Heart left ventricle (tissue), 16 donors: ENCODE measurements around the gene APLP2. TPM values are rescaled to one million over a fixed set of nuclear protein-coding genes. Genes with fewer than 3 reads are reported as not detected.
"Not testable (repeated sequence)": the region's sequence is repeated elsewhere in the genome, so short reads cannot be mapped to it uniquely, and the experiment has no call there.

Experiments
- ATAC-seq, 4 donors: fragments of 200-7000 bp; cut with Tn5 transposase; one replicate each; pipeline ENCODE4 v1.9.1; 2020 to 2022; ENCODE audit warnings: moderate library complexity in 4 of 4, mild to moderate bottlenecking in 3 of 4, moderate number of reproducible peaks in 1 of 4
- DNase-seq, 5 donors: peaks; one replicate each; pipeline ENCODE4 v3.0.0-alpha.2; 2020
- H3K27ac ChIP-seq, 12 donors: fragments of 200-600 bp; sonication (generic) in 4 of 12; one replicate each; pipeline versions ENCODE4 v1.5.0 to v1.8.0; 2016 to 2022; ENCODE audit warnings: mild to moderate bottlenecking in 2 of 12
- H3K27me3 ChIP-seq, 9 donors: fragments of 200-600 bp; sonication (generic) in 2 of 9; one replicate each; pipeline versions ENCODE4 v1.5.1 to v1.8.0; 2016 to 2022; ENCODE audit warnings: mild to moderate bottlenecking in 3 of 9
- H3K36me3 ChIP-seq, 9 donors: fragments of 200-600 bp; sonication (generic) in 2 of 9; one replicate each; pipeline versions ENCODE4 v1.5.0 to v1.8.0; 2018 to 2022; ENCODE audit warnings: mild to moderate bottlenecking in 2 of 9
- H3K4me1 ChIP-seq, 12 donors: fragments of 200-600 bp; sonication (generic) in 4 of 12; one replicate each; pipeline versions ENCODE4 v1.5.0 to v1.8.0; 2016 to 2022; ENCODE audit warnings: mild to moderate bottlenecking in 3 of 12
- H3K4me3 ChIP-seq, 12 donors: fragments of 200-600 bp; sonication (generic) in 4 of 12; one replicate each; pipeline versions ENCODE4 v1.5.0 to v1.8.0; 2017 to 2022; ENCODE audit warnings: mild to moderate bottlenecking in 9 of 12, moderate library complexity in 4 of 12
- H3K9me3 ChIP-seq, 12 donors: fragments of 200-600 bp; sonication (generic) in 4 of 12; one replicate each; pipeline versions ENCODE4 v1.5.0 to v1.8.0; 2016 to 2022; ENCODE audit warnings: mild to moderate bottlenecking in 1 of 12
- CTCF ChIP-seq, 12 donors: fragments of 200-600 bp; sonication (generic) in 4 of 12; IDR thresholded peaks; one replicate each; pipeline versions ENCODE4 v1.5.0 to v1.8.0; 2018 to 2022; ENCODE audit warnings: antibody characterized with exemption in 12 of 12, mild to moderate bottlenecking in 5 of 12
- POLR2A ChIP-seq, 2 donors: fragments of 450-650 bp; IDR thresholded peaks; one replicate each; pipeline ENCODE4 v1.6.1; 2017; ENCODE audit warnings: antibody characterized with exemption in 2 of 2, mild to moderate bottlenecking in 2 of 2, moderate library complexity in 2 of 2
- WGBS, 4 donors: extraction: QIAGEN DNeasy Blood & Tissue Kit in 2 of 4; methylation state at CpG; one replicate each; pipeline versions ENCODE4 v1.1.5 to v1.1.7; 2013 to 2018; 5-methylcytosine and 5-hydroxymethylcytosine counted together
- intact Hi-C, 10 donors: fragments of 100-400 bp; cut with DNase I; formaldehyde crosslinking; loops; one replicate each; pipeline versions ENCODE4 v1.11.1 to v1.14.2; 2022
- polyA plus RNA-seq, 2 donors: library from polyadenylated mRNA; stranded (reverse); fragments of 200-250 nt; gene quantifications; one replicate each; pipeline ENCODE4 v1.2.3, GENCODE V29; 2013
- total RNA-seq, 9 donors: library from RNA; depleted of rRNA in 2 of 9; stranded (reverse); fragments of >200 nt in 2 of 9; fragmentation: NEBNext Ultra II Directional in 3 of 9; extraction: Animal tissue kit (Norgen Biotek cat#: 25700) in 3 of 9; gene quantifications; one replicate each; pipeline versions ENCODE4 v1.1.0 to v1.2.4, GENCODE V29; 2016 to 2023
- donor health status: ischemic (EF 13 %, LVEDD 7.1; RV severe dilation, severe dysfunction).
- donor health status: healthy with polysubstance abuse.
- donor health status: DM: no; HTN: yes; CAD: no.
- donor health status: DM: no; HTN: no; CAD: no.
- donor health status: ischemic (EF 25% LVEDD 6.9; RV normal size, moderate dysfunction).
- donor health status: ischemic (EF 25% LVEDD 5.7; RV mildly dilated, moderate dysfunction).
- donor health status: healthy.
- donor health status: DM: yes; HTN: yes; CAD: no.
- donor health status: ischemic (EF 35%, LVEDD 5.7; RV mildly dilated, moderate dysfunction).
- donor health status: nonischemic (EF 11% LVEDD 7.7; RV severe dilation, severe dysfunction).
- donor health status: DM: yes; HTN: yes; CAD: no.
- donor health status: PGD.
- donor health status: ischemic (EF 29% LVEDD 5.4; RV normal size, mild dysfunction).
- donor health status: nonischemic (EF 23%, LVEDD 6.1; RV moderate dilation, normal function).

APLP2 gene
- total and polyA plus RNA-seq, 11 donors: 121 to 423 (median 325) TPM

- ATAC-seq (peak in 3 of 4 donors; percentile 30 to 47 (median 33)), DNase-seq (no peak)
- Histone ChIP-seq H3K4me1 (peaks cover 16 to 63% (median 33%) of the 10 kb centered on the region in 12 donors), H3K9me3 (no peaks in the 10 kb centered on the region), H3K27ac (no peak overlapping the region), H3K4me3 (no peak overlapping the region), H3K27me3 (no peaks in the 10 kb centered on the region), H3K36me3 (no peaks in the 10 kb centered on the region)
- 80 to 87% (median 86%) methylated on average over 5 of the region's 5 CpGs for WGBS, 4 donors
- intact Hi-C loops: no loop called here
- no peak for TF ChIP-seq CTCF (IDR thresholded peaks at IDR 0.05)
Measured at GRCh38 chr11:130089674-130090073, 20.0 kb downstream of the APLP2 start.

- ATAC-seq, H3K9me3 ChIP-seq, DNase-seq, H3K27ac ChIP-seq, H3K36me3 ChIP-seq, H3K27me3 ChIP-seq, intact Hi-C loops, H3K4me3 ChIP-seq: not testable (repeated sequence)
- WGBS, 4 donors: 94 to 97% (median 95%) methylated on average over 13 to 16 of the region's 16 CpGs
- peaks cover 16 to 63% (median 36%) of the 10 kb centered on the region in 12 donors for H3K4me1 ChIP-seq
Measured at GRCh38 chr11:130090517-130090916, 20.8 kb downstream of the APLP2 start.

- intact Hi-C loops, H3K36me3 ChIP-seq, DNase-seq, H3K9me3 ChIP-seq, H3K27ac ChIP-seq, H3K4me3 ChIP-seq, H3K27me3 ChIP-seq, ATAC-seq: not testable (repeated sequence)
- peaks cover 16 to 65% (median 34%) of the 10 kb centered on the region in 12 donors for H3K4me1 ChIP-seq
- WGBS, 4 donors: 96 to 97% methylated on average over 23 to 26 of the region's 36 CpGs; no CpG with 5 or more reads in 2 of the 4 donors
Measured at GRCh38 chr11:130091169-130091568, 21.5 kb downstream of the APLP2 start.

GRCh38 chr11:130092661-130093060, 23.0 kb downstream of the APLP2 start:
- no peak overlapping the region for H3K27ac ChIP-seq
- H3K27me3 ChIP-seq: no peaks in the 10 kb centered on the region

GRCh38 chr11:130094614-130095013, 24.9 kb downstream of the APLP2 start:
- Histone ChIP-seq H3K4me3 (no peak overlapping the region), H3K27ac (peak overlapping the region in 1 of 12 donors; percentile 37), H3K27me3 (no peaks in the 10 kb centered on the region), H3K36me3 (no peaks in the 10 kb centered on the region), H3K9me3 (no peaks in the 10 kb centered on the region), H3K4me1 (peaks cover 0 to 52% (median 11%) of the 10 kb centered on the region in 12 donors)
- ATAC-seq: peak; percentile 55 to 71 (median 66)
- intact Hi-C loops: no loop called here
- TF ChIP-seq CTCF (IDR thresholded peaks at IDR 0.05) (no peak), POLR2A (IDR thresholded peaks at IDR 0.05) (no peak)
- 79 to 87% (median 86%) methylated on average over 4 of the region's 4 CpGs for WGBS, 4 donors
- DNase-seq: no peak

More at GRCh38 chr11:130092661-130093060, 23.0 kb downstream of the APLP2 start:
- intact Hi-C loops: no loop called here
- no peaks in the 10 kb centered on the region for H3K9me3 ChIP-seq
- TF ChIP-seq POLR2A (IDR thresholded peaks at IDR 0.05) (no peak), CTCF (IDR thresholded peaks at IDR 0.05) (no peak)
- ATAC-seq (no peak), DNase-seq (no peak)
- peaks cover 9 to 59% (median 24%) of the 10 kb centered on the region in 12 donors for H3K4me1 ChIP-seq
- 88 to 93% (median 91%) methylated on average over 4 of the region's 4 CpGs for WGBS, 4 donors
- no peak overlapping the region for H3K4me3 ChIP-seq
- H3K36me3 ChIP-seq: no peaks in the 10 kb centered on the region
